ENCODE data around the gene RGR.

Gene RGR

DNA sequence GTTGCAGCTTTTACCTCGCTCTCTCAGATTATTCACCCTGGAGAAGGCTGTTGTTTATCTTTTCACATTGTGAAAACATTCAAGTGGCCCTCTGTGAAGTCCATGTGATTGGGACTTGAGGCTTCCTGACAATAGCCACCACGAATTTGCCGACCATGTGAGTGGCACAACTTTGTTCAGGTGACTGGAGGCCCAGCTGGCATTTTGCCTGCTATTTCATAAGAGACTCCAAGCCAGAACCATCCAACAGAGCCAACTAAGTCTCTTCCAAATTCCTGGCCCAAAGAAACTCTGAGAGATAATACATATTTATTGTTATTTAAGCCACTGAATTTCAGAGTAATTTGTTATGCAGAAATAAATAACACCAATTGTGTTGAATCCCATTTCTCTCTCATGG, 45.4 kb downstream of the RGR start:
- FAIRE-seq (no peak), DNase-seq (ENCODE audit: extremely low spot score, insufficient read length, low read depth) (no peak)

- DNase-seq (ENCODE audit: extremely low spot score, insufficient read length, low read depth): no peak
- no peak for FAIRE-seq
Measured at GRCh38 chr10:84291384-84291783, 46.5 kb downstream of the RGR start.

DNA sequence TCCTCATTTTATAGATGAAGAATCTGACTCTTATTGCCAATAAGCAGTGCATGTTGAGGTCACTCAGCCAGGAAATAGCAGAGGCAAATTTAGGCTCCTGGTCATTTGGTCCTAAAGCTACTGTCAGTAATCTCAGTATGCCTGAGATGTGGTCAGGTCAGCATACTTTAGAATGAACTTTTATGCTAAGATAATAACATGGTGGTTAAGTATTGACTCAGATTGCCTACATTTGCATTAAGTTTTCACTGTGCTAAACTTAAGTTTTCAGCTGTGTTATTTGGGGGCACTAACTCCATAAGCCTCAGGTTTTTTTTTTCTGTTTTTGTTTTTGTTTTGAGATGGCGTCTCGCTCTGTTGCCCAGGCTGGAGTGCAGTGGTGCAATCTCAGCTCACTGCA, 47.6 kb downstream of the RGR start:
- DNase-seq (ENCODE audit: extremely low spot score, insufficient read length, low read depth) (no peak), FAIRE-seq (no peak)

DNA sequence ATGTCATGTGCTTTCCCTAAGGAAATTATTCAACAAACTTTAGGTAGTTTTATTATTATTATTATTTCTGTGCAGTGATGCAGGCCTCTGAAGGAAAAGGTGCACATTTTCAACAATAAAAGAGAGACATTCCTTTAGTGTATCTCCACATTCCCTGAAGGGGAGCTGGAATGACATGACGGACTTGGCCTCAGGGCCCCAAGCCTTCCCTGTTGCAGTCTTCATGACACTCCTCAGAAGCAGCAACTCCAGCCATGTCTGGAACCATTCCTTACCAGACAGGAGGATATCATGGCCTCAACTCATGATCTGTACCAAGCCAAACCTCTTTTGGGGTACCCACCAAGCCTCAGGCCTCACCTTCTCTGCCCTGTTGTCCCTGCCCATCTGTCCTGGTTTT, 48.3 kb downstream of the RGR start:
- DNase-seq (ENCODE audit: extremely low spot score, insufficient read length, low read depth): no peak
- no peak for FAIRE-seq

DNA sequence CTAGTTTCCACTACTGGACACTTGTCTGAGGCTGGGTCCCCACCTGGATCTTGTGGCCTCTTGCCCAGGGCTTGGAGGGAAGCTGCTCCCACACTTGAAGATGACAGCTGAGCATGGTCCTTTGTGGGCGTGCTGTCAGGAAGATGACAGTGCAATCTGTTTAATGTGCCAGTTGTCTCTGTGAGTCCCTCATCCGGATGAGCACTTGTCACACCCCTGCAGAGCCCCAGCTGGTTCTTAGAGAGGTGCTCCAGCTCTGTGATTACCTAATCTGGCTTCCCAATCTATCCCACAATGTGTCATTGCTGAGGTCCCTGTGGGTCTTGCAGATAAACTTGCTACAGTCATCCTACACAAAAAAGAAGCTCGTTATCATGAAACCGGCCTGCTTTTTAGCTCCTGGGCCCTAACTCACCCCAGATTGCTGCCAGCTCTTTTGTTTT, 48.7 kb downstream of the RGR start:
- DNase-seq (ENCODE audit: extremely low spot score, insufficient read length, low read depth) (no peak), FAIRE-seq (no peak)

GRCh38 chr10:84294766-84295447, 50.1 kb downstream of the RGR start:
- FAIRE-seq (no peak), DNase-seq (ENCODE audit: extremely low spot score, insufficient read length, low read depth) (no peak)

DNA sequence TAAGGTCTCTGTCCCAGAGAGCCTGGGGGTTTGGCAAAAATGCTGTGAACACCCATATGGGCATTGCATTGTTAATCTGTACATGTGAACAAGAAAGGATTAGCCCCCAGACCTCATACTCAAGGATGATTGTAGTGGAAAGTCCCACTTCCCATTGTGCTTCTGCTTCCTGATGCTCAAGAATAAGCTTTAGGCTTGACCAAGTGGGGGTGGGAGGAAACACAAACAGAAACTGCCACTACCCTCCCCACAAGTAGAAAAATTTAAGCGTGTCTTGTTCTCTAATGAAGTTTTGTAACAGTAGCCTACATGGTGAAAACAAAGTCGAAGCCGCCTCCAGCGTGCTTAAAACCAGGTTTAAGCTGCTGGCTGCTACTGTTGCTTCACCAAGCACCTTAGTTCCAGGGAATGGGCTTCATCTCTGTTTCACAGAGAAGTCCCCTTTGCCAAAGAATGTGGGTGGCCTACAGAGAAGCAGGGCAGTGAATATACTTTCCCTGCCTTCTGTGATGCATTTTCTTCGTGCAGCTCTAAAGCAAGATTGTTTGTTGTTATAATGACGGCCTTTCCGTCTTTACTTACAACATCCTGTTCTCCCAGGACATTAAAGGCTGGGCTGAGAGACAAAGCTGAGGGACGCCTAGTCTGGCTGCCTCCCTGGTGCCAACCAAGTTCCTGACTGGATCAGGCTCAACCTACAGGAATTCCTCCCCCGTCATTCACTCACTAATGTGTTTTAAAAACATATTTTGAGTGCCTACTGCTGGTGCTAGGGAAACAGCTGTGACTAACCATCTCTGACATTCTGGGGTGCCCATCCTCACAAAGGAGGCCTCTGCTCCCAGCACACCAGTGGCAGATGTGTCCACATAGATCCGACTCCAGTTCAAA, 51.5 kb downstream of the RGR start:
- DNase-seq (ENCODE audit: extremely low spot score, insufficient read length, low read depth) (no peak), FAIRE-seq (no peak)

GRCh38 chr10:84298057-84298456, 53.2 kb downstream of the RGR start:
- FAIRE-seq: no peak
- DNase-seq (ENCODE audit: extremely low spot score, insufficient read length, low read depth): no peak

DNA sequence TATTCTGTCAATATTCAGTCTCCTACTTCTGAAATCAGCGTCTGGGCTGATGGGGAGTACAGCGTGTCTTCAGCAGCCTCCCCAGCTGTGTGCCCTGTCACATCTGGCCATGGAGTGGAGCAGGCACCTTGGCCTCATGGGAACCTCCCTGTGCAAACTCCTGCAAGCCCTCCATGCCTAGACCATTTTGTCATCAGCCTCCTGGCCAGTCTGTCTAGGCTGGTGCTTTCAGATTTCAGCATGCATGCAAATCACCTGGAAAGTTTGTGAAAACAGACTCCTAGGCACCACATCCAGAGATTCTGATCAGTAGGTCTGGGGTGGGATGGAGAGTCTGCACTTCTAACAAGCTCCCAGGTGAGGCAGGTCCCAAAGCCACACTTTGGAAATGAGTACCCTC, 57.4 kb downstream of the RGR start:
- FAIRE-seq (no peak), DNase-seq (ENCODE audit: extremely low spot score, insufficient read length, low read depth) (no peak)

DNA sequence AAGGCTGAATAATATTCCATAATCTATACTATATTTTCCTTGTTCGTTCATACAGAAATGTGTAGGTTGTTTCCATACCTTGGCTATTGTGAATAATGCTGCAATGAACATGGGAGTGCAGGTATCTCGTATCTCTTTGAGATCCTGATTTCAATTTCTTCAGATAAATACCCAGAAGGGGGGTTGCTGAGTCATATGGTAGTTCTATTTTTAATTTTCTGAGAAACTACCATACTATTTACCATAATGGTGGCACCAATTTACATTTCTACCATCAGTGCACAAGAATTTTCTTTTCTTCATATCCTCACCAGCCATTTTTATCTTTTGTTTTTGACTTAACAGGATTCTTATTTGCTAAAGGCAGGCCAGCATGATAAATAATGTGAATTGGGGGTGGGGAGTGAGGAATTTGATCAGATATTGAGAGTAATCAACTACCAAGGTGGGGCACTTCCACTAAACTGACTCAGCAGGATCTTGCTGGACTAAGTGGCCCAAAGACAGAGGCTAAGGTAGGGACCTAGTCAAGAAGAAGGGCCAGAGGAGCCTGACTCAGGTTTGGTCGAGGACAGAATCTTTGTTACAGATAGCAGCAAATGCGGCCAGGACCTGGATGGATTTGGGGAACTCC, 62.0 kb downstream of the RGR start:
- DNase-seq (ENCODE audit: extremely low spot score, insufficient read length, low read depth) (no peak), FAIRE-seq (no peak)

- DNase-seq (ENCODE audit: extremely low spot score, insufficient read length, low read depth) (no peak), FAIRE-seq (no peak)
Measured at GRCh38 chr10:84308021-84308420, 63.2 kb downstream of the RGR start.

DNA sequence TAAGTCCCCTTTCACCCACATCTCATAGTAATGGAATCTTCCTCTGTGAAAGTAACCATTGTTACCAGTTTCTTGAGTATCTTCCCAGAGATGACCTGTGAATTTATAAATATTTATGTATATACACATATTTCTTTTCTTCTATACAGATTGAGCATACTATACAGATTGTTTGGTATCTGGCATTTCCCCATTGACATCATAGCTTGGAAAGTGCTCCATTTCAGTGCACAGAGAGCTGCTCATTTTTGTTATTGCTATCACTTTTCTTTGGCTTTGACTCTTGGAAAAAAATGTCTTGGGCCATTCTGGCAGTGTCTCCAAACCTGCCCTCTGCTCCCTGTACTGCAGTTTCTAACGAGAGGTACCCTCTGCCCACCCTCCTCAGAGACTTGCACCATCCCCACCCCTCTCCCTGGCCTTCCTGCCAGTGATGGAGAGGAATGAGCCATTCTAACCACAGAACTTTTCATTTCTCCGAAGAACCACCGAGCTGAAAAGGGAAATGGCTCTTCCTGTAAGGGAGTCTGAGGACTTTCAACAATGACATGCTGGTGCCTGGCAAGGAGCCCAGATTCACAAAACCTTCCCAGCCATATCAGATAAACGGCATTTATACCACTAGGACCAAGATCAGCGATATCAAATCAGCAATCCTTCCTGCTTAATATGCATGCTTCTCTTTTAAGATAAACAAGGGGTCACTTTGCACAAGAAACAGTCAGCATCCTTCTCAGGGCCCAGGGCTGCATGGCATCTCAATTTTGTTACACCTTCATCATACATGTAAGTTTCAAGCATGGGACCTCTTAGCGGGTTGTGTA, 63.8 kb downstream of the RGR start:
- no peak for FAIRE-seq
- no peak for DNase-seq (ENCODE audit: extremely low spot score, insufficient read length, low read depth)

Data from GM18507 (cell line).